Activated CD8-positive, alpha-beta memory T cell treated with anti-CD3 and anti-CD28 coated beads, Interleukin-2, amount 50 U/mL, for 48 hours (primary cell): ENCODE data around the gene UGT1A6.

Experiments used
- DNase-seq: peaks from one replicate; pipeline ENCODE4 v3.0.0-alpha.2; 2020

Gene UGT1A6

GRCh38 chr2:233772153-233772552 lies 79.5 kb downstream of the UGT1A6 start:
- DNase-seq: no peak

DNA sequence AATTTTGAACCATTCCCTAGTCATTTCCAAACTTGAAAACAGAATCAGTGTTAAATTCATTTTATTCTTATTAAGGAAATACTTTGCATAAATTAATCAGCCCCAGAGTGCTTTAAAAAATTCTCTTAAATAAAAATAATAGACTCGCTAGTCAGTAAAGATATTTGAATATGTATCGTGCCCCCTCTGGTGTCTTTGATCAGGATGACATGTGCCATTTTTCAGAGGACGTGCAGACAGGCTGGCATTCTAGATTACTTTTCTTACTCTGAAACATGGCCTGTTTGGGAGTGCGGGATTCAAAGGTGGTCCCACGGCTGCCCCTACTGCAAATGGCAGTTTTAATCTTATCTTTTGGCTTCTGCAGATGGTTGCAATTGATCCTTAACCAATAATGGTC lies 79.9 kb downstream of the UGT1A6 start:
- no peak for DNase-seq

- no peak for DNase-seq
Observed at GRCh38 chr2:233773854-233774253, 81.2 kb downstream of the UGT1A6 start.

GRCh38 chr2:233775414-233775813 lies 82.7 kb downstream of the UGT1A6 start:
- DNase-seq: no peak

DNA sequence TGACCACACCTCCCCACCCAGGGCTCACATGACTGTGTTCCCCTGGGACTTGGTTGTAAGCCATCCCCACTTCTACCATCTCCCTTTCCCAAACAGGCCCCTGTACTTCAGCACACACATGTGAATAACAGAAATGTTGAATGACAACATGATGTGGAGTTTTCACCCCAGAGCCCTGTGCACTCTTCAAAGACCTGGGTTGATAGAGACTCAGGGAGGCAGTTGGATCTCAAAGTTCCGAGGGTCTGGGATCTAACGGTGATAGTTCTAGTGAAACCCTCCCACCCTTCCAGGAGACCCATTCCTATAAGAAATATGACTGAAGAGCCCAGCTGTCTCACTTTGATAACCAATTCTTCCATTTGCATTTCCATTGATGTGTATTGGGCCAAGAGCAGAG lies 85.3 kb downstream of the UGT1A6 start, which contains the start of gene MROH2A:
TSS of gene MROH2A (plus strand) at position 301 of the 400 bp plus-strand sequence. CDS start 1,029 bp downstream, outside the sequence.
- DNase-seq: no peak

DNA sequence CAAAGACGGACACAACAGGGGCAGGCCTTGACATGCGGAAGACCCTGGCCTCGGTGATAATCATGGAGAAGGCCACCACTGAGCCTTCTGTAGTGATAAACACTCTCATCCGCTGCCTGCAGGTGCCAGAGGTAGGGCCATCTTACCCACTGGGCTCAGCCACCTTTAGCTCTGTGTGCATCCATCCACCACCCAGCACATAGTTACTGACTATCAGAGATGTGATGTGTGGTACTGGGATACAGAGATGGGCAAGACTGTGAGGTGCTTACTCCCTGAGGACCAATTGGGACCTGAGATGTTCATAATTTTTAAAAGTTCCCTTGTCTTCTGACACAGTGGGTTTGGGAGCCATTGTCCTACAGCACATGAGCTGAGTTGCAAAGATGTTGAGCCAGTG lies 87.0 kb downstream of the UGT1A6 start:
- no peak for DNase-seq

GRCh38 chr2:233780771-233781170 lies 88.1 kb downstream of the UGT1A6 start:
- DNase-seq: no peak

- no peak for DNase-seq
Observed at GRCh38 chr2:233789554-233789953, 96.9 kb downstream of the UGT1A6 start.

DNA sequence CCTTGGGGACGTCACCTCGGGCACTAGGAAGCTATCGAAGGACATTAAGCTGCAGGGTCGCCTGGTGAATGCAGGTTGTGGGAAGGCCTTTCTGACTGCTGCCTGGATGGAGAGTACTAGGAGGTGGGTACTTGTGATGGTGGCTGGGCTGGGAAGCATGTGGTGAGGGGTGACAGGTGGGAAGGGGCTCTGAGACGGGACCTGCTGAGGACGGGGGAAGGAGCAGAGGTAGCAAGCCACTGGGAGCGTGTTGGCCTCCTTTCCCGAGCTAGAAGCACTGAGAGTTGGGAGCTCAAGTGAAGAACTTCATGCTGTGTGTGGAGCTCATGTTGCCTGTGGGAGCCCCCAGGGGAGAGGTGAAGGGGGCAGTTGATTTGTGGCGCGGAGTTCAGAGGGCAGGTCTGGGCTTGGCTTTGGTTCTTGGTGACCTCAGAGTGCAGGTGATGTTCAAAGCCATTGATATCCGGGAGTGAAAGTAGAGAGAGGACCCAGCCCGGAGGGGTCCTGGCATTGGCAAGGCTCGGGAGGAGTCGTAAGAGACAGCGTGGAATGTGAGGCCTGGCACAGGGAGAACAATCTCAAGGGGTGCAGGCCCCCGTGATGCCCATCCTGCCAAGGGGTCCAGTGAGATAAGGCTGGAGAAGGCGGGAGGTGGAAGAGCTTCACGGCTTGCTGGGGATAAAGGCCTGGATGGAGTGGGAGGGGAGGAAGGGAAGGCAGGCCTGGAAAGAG lies 98.6 kb downstream of the UGT1A6 start:
- DNase-seq: no peak

GRCh38 chr2:233791883-233792329 lies 99.2 kb downstream of the UGT1A6 start:
- DNase-seq: no peak

DNA sequence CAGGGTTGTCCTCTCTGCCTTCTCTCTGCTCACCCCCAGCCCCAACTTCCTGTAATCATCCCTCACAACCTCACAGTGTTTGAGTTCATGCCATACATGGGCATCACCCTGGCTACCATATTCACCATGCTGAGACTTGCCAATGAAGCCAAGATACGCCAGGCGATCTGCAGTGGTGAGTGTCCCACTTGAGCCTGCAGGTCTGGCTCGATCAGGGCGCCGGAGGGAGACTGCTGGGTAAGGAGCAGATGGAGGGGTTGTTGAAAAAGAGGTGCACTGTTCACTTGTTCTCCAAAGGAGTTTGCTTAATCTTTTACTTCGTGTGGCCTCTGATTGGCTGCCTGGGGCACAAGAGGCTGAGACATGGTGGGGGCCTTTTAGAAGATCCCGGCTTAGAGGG lies 100.0 kb downstream of the UGT1A6 start:
- no peak for DNase-seq

DNA sequence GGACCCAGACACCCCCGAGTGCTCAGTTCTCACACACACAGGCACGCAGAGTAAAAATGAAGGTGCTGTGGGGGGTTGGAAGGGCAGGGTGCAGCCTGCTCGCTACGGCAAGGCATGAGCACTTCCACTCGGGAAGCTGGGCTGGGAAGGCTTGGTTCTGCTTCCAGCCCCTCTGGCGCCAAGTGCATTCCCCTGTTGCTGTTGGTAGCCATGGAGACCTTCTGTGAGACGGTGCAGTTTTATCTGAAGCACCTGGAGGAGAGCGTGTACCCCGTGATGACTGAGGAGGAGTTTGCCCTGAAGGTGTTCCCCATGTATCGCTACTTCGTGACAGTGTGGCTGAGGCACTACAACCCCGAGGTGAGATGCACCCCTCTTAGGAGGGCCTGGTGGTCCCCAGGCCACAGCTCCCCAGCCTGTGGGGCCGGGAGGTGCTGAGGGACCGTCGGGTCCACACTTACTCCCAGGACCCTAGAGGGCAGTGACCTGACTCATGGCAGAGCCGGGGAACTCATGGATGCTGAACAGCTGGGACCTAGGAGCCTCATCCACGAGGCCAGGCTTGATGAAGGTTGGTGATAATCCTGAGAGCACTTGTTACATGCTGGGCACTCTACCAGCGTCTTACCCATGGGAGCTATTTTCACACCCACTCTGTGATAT lies 100.9 kb downstream of the UGT1A6 start:
- DNase-seq: no peak

DNA sequence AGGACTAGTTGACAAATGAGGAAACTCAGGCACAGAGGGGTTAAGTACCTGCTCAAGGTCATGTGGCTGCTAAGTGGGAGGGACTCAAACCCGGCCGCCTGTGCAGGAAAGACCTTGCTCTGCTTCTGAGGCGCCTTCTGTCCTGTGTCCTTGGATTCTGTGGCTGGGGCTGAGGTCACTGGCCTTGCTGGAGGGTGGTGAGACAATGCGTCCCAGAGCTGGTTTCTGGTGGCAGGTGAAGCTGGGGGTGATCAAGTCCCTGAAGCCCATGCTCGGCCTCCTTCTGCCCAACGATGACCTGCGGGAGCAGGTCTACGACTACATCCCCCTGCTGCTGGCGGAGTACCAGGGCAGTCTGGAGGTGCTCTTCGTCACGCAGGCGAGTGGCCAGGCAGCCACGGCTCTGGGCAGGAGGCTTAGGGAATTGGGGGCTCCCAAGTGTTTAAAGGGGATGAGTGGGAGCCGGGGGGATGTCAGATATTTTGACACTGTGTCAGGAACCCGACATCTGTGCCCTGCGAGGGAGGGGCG lies 101.5 kb downstream of the UGT1A6 start:
- no peak for DNase-seq

- peak; percentile 33 for DNase-seq
Observed at GRCh38 chr2:233795735-233796171, 103.1 kb downstream of the UGT1A6 start.

- DNase-seq: no peak
Observed at GRCh38 chr2:233796254-233796653, 103.6 kb downstream of the UGT1A6 start.

DNA sequence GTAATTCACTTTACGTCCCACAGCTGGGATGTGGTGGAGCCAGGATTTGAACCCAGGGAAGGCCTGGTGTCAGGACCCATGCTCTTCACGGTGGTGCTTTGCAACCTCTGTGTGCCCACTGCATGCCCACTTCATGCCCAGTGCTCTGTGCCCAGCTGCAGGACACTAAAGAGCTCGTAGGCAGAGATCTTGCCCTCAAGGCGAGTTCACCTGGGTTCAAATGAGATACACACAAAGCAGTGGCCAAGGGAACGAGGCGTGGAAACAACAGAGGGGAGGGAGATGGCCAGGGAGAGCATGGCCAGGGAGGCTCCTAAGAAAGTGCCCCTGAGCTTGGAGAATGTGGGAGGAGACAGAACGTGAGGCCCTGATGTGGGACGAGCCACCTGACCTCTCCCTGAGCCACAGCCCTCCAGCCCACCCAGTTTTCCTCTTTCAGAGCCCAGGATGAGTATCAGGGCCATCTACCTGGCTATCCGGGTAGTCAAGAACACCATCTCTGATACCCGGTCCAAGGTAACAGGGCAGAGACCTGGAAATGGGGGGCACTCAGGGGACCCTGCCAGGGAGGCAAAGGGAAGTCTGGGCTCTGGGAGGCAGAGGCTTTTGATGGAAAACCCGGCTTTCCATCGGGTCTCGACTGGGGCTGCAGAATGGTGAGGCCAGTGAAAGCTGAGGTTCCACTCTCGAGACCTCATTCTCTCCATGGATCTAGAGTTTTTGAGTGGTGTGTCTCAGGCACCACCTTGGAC lies 105.8 kb downstream of the UGT1A6 start:
- DNase-seq: peak; percentile 20

DNA sequence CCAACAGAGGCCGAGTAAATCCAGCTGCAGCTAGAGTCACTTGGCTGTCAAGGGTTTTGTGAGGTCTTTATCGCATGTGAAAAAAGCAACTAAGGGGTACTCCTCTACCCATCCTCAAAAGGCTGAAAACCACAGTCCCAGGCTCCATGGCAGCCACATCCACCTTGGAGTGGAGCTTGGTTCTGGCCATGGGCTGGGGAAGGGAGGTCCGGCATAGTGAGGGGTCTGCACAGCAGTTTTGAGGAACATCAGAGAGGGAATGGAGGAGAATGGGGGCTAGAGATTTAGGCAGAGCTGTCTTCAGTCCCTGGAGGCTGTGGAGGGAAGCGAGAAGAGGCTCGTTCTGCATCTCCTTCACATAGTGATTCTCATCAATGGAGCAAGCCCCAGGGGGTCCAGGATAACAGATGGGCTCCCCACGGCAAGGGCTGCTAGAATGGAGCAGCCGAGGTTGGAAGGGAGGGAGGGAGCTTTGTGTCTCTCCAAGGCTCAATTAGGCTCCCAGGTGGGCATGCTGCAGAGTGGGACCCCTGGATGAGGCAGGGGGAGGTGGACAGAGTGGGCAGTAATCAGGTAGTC lies 106.5 kb downstream of the UGT1A6 start:
- peak; percentile 34 for DNase-seq

DNA sequence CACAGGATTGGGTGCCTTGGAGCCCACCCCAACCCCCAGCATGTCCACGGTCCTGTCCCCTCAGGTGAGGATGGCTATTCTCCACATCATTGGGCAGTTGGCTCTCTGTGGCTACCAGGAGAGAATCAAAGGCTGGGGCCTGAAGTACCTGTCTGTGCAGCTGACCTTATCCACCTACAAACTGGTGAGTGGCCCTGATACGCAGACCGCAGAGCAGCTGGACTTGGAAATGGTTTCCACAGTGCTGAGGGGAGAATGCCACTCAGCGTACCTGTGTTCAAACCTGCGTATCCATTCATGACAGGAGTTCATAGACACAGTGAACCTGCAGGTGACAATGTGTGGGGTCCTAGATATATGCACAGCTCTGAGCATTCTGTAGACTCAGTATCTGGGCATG lies 107.0 kb downstream of the UGT1A6 start:
- DNase-seq: peak; percentile 10

GRCh38 chr2:233800208-233800607 lies 107.5 kb downstream of the UGT1A6 start:
- DNase-seq: peak; percentile 22

GRCh38 chr2:233801357-233802131 lies 108.9 kb downstream of the UGT1A6 start:
- peak; percentile 52 for DNase-seq

DNA sequence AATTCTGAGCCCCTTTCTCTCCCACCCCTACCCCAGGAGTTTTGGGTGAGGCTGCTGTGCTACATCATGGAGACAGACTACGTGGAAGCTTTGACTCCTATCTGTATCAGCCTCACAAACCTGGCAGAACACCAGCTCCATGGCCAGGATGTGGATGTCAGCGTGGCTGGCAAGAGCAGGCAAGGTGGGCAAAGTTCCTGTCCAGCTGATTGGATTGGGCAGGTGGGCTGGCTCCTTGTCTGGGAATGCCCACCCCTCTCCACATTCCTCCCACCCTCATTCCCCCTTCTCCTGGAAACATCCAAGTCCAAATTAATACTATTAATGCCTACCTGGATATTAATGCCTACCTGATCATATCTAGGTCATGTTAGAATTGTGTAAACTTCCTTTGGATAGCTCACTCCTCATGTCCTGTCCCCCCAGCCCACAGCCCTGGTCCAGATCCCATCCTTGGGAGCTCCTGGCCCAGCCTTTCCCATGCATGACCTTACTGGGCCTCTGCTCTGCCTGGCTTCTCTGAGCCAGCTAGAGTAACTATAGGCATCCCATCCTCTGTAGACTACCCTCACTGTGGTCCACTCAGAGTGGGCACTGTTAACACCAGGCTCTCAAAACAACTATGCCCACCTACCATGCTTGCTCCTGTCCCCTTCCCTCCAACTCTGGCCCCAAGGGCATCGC lies 109.6 kb downstream of the UGT1A6 start:
- DNase-seq: no peak
